Left forelimb (tissue), 1 donor: ENCODE results near the gene FBXW7.

Source experiments
- DNase-seq: peaks from one replicate; pipeline ENCODE4 v3.0.0-alpha.2; 2018; ENCODE audit warnings: low spot score

FBXW7 gene

GRCh38 chr4:152283801-152284470 lies 252.0 kb downstream of the FBXW7 start:
- DNase-seq = no peak

DNA sequence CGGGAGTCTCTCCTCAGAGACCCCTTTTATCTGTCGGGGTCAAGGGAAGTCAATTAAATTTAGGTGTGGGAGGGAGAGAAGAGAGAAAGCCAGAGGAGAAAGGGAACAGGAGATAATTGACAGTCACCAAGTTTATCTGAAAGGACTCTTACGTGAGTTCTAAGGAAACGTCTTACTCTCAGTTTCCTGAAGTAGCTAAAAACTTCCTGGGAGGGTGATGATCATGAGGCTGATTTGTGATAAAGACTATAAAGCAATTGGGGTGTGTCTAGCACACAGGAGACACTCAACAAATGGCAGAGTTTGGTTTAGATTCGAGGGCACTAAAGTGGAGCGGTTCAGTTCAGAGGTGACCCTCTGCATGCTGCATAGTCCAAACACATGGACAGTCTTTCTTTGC lies 254.1 kb downstream of the FBXW7 start:
- DNase-seq = no peak

DNA sequence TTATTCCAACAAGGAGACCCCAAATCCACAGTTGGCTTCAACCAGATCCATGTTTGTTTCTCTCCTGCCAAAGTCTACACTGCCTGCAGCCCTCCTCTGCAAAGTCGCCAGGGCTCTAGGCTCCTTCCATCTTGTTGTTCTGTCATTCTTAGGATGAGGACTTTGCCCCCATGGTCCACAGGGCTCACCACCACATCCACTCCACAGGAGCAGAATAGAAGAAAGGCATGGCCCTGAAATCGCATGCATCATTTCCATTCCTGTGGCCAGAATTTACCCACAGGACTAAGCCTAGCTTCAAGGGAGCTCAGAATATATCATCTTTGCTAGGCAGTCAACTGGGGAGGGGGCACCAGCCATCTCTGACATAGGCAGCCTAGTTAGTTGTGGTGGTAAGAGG lies 254.7 kb downstream of the FBXW7 start:
- no peak for DNase-seq

- DNase-seq = no peak
Measured at GRCh38 chr4:152279234-152279566, 256.7 kb downstream of the FBXW7 start.

DNA sequence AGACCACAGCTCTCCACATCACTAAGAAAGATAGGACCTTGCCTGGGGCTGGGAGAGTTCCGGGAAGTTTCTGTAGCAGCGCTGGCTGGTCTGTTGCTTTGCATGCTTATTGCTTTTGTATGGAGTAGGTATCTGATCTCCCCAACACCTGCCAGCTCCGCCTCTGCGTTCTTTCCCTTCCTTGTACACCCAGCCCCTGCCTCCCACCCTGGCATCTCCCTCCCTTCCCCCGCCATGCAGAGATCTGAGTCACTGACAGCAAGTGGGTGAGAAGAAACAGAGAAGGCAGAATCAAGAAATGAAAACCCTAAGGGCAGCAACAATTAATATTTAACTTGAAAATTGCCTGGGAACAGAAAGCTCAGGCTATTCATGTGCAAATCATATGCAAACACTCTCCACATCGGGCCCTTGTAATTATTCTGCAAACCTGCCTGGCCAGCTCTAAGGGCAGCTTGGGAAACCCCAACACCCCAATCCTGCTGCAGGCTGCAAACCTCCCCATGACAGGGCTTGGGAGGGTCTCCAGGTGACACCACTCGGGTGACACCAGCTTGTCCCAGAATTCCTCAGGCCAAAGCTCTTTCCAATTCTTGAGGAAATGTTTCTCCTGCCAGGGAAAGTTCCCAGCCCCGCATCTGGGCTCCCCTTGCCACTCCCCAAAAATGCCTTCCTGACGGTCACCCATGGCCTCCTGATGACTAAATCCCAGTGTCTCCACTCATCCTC lies 257.2 kb downstream of the FBXW7 start:
- DNase-seq = no peak

DNA sequence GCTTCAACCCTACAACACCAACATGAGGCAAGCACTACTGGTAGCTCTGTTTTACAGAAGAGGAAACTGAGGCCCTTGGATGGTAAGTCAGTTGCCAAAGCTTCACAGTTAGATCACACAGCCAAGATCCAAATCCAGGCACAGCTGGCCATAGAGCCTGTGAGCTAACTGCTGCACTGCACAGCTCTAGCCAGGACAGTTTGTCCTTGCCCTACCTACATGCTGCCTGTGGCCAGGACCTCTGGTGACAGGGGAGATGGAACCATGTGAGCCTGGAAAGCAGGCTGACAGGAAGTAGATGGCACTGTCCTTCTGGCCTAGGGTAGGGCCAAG lies 257.8 kb downstream of the FBXW7 start:
- DNase-seq = no peak

GRCh38 chr4:152277333-152277732 lies 258.6 kb downstream of the FBXW7 start:
- DNase-seq = no peak

- no peak for DNase-seq
Measured at GRCh38 chr4:152273343-152273742, 262.5 kb downstream of the FBXW7 start.
